Measurements from ENCODE around the gene CHRD.

Gene CHRD

DNA sequence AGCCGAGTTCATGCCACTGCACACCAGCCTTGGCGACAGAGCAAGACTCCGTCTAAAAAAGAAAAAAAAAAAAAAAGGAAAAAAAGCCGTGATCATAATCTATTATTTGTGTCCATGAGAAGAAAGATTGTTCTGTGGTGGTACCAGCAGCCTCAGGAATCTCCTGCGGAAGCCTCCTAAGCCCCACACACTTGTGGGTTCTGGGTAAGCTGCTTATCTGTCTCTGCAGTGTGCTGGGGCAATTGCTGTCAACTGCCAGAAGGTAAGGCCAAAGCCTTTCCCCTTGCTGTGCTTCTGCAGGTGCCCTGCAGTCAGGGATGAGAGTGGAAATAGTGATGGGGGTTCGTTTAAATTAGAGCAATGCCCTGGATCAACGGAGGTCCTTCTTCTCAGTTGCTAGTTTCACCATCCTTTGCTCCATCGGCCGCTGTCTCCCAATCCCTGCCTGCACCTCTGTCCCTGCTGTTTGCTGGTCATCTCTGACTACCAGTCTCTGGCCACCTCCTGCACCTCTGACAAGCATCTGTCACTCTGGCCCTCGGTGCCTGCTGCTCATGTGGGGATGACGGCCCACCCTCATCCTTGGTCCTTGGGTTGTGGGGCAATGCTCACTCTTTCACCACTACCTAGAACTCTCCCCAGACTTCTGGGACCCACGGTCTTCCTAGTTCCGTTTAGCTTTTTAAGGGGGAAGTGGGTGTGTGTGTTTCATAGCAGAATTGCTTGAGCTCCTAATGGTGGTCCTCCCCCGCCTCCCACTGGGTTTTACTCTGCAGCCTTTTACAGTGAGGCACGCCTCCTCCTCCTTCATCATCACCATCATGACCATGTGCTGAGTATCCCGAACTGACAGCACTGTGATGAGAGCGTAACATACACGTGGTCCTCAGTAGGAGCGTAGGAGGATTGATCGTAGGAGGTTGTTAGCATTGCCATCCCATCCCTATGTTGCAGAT lies 25.5 kb downstream of the CHRD start:
- Histone ChIP-seq H3K4me2 (ENCODE audit: low read length) (no peak overlapping the region), H3K27ac (ENCODE audit: low read depth, low read length) (no peak overlapping the region), H3K4me1 (ENCODE audit: control insufficient read depth, low read length) (no peaks in the 10 kb centered on the region), H3K79me2 (ENCODE audit: control insufficient read depth, low read length) (no peaks in the 10 kb centered on the region), H3K9me2 (replicated peaks; ENCODE audit: control insufficient read depth, low read length) (no peaks in the 10 kb centered on the region), H3K36me3 (ENCODE audit: control insufficient read depth, low read length) (no peaks in the 10 kb centered on the region), H3K27me3 (ENCODE audit: control insufficient read depth, low read length) (0 out of 2 replicates have a peak, but pooled peaks cover 3% of the 10 kb centered on the region), H3K4me3 (ENCODE audit: low read length) (no peak overlapping the region), H3K9me3 (ENCODE audit: control insufficient read depth, insufficient read depth, low read length) (no peaks in the 10 kb centered on the region), H3F3A (ENCODE audit: control insufficient read depth, insufficient read depth) (no peaks in the 10 kb centered on the region), H4K20me1 (ENCODE audit: control insufficient read depth, insufficient read depth, low read depth, low read length) (no peaks in the 10 kb centered on the region)
- no peak for TF ChIP-seq EZH2phosphoT487 (IDR thresholded peaks at IDR 0.05; ENCODE audit: borderline replicate concordance, low read length)
- TF ChIP-seq, protein P1, sequence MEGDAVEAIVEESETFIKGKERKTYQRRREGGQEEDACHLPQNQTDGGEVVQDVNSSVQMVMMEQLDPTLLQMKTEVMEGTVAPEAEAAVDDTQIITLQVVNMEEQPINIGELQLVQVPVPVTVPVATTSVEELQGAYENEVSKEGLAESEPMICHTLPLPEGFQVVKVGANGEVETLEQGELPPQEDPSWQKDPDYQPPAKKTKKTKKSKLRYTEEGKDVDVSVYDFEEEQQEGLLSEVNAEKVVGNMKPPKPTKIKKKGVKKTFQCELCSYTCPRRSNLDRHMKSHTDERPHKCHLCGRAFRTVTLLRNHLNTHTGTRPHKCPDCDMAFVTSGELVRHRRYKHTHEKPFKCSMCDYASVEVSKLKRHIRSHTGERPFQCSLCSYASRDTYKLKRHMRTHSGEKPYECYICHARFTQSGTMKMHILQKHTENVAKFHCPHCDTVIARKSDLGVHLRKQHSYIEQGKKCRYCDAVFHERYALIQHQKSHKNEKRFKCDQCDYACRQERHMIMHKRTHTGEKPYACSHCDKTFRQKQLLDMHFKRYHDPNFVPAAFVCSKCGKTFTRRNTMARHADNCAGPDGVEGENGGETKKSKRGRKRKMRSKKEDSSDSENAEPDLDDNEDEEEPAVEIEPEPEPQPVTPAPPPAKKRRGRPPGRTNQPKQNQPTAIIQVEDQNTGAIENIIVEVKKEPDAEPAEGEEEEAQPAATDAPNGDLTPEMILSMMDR (IDR thresholded peaks at IDR 0.05; ENCODE audit: low read depth, low read length, poor library complexity, severe bottlenecking): no peak

DNA sequence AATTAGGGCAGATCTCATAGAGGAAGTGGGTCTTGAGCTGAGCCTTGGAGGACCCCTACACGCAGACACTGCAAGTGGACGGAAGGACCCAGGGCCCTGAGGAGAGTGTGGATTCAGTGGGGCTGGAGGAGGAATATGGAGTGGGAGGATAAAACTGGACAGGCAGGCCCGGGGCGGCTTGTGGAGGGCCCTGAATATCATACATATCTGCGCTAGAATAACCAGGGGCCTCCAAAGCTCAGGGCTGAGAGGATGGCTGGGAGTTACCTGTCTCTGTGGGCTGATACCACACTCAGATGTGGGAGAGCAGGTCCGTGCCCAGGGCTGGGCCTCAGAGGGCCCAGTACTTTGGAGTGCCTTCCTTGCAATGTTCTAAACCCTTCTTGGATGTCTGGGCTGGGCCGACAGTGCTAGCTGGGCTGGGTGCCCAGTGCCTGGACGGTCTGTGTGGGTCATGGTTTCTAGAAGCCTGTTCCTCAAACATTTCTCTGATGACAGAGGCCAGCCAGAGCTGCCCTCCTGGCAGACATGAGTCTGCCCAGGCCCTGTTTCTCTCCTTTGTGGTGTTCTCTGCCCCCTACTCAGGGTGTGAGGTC lies 29.6 kb downstream of the CHRD start:
- TF ChIP-seq EZH2phosphoT487 (IDR thresholded peaks at IDR 0.05; ENCODE audit: borderline replicate concordance, low read length): no peak
- TF ChIP-seq, protein P1 (IDR thresholded peaks at IDR 0.05; ENCODE audit: low read depth, low read length, poor library complexity, severe bottlenecking): no peak
- Histone ChIP-seq H3K36me3 (ENCODE audit: control insufficient read depth, low read length) (no peaks in the 10 kb centered on the region), H3K9me3 (ENCODE audit: control insufficient read depth, insufficient read depth, low read length) (no peaks in the 10 kb centered on the region), H3K27ac (ENCODE audit: low read depth, low read length) (no peak overlapping the region), H3K4me3 (ENCODE audit: low read length) (no peak overlapping the region), H3K4me1 (ENCODE audit: control insufficient read depth, low read length) (no peaks in the 10 kb centered on the region), H3K27me3 (ENCODE audit: control insufficient read depth, low read length) (no peaks in the 10 kb centered on the region), H3K9me2 (replicated peaks; ENCODE audit: control insufficient read depth, low read length) (no peaks in the 10 kb centered on the region), H4K20me1 (ENCODE audit: control insufficient read depth, insufficient read depth, low read depth, low read length) (no peaks in the 10 kb centered on the region), H3K4me2 (ENCODE audit: low read length) (no peak overlapping the region), H3K79me2 (ENCODE audit: control insufficient read depth, low read length) (no peaks in the 10 kb centered on the region), H3F3A (ENCODE audit: control insufficient read depth, insufficient read depth) (no peaks in the 10 kb centered on the region)

DNA sequence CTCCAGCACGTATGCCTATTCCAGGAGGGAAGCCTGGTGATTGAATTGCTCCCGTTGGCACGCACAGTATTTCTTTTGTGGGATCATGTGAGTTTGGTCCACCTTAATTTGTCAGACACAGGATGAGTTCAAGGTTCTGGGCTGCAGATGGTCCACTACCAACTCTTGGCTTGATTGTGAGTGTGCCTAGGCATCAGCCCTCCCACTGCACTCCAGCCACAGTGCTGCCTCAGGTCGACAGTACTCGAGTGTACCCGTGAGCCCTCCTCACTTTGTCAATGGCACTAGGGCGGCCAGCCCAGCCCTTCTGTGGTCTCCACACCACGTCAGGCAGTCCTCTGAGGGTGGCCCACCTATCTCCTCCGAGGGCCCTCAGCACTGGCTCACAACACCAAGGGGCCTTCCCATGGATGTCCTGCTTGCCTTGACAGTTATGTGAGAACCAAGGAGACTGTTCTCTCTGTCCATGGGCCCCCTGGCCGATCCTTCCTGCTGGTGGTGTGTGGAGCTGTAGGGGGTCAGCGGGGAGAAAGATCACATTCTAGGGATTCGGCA lies 30.2 kb downstream of the CHRD start:
- H4K20me1 ChIP-seq (ENCODE audit: control insufficient read depth, insufficient read depth, low read depth, low read length): no peaks in the 10 kb centered on the region
- H3K4me3 ChIP-seq (ENCODE audit: low read length): no peak overlapping the region
- no peaks in the 10 kb centered on the region for H3K79me2 ChIP-seq (ENCODE audit: control insufficient read depth, low read length)
- H3F3A ChIP-seq (ENCODE audit: control insufficient read depth, insufficient read depth): no peaks in the 10 kb centered on the region
- no peak overlapping the region for H3K27ac ChIP-seq (ENCODE audit: low read depth, low read length)
- no peak overlapping the region for H3K4me2 ChIP-seq (ENCODE audit: low read length)
- H3K27me3 ChIP-seq (ENCODE audit: control insufficient read depth, low read length): no peaks in the 10 kb centered on the region
- H3K9me3 ChIP-seq (ENCODE audit: control insufficient read depth, insufficient read depth, low read length): no peaks in the 10 kb centered on the region
- TF ChIP-seq, protein P1 (IDR thresholded peaks at IDR 0.05; ENCODE audit: low read depth, low read length, poor library complexity, severe bottlenecking): no peak
- no peak for TF ChIP-seq EZH2phosphoT487 (IDR thresholded peaks at IDR 0.05; ENCODE audit: borderline replicate concordance, low read length)
- no peaks in the 10 kb centered on the region for H3K36me3 ChIP-seq (ENCODE audit: control insufficient read depth, low read length)
- no peaks in the 10 kb centered on the region for H3K9me2 ChIP-seq (replicated peaks; ENCODE audit: control insufficient read depth, low read length)
- H3K4me1 ChIP-seq (ENCODE audit: control insufficient read depth, low read length): no peaks in the 10 kb centered on the region

Data from DOHH2 (cell line).